GM19099 (cell line): ENCODE measurements around the gene UQCR11.

Source experiments
- POLR2A ChIP-seq: IDR thresholded peaks from 3 replicates; pipeline ENCODE4 v1.6.1; 2011; ENCODE audit warnings: low read depth; ENCODE audit not compliant: insufficient read length; ENCODE audit errors: extremely low read depth

UQCR11 gene

GRCh38 chr19:1574354-1575136 lies 30.7 kb downstream of the UQCR11 start:
- TF ChIP-seq POLR2A = no peak

DNA sequence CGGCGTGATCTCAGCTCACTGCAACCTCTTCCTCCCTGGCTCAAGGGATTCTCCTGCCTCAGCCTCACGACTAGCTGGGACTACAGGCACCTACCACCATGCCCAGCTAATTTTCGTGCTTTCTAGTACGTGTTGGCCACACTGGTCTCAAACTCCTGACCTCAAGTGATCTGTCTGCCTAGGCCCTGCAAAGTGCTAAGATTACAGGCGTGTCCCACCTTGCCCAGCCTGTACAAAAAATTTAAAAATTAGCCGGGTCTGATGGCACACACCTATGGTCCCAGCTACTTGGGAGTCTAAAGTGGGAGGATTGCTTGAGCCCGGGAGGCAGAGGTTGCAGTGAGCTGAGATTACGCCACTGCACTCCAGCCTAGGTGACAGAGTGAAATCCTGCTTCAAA lies 32.5 kb downstream of the UQCR11 start:
- TF ChIP-seq POLR2A = no peak

GRCh38 chr19:1571358-1571757 lies 33.9 kb downstream of the UQCR11 start:
- TF ChIP-seq POLR2A = no peak

GRCh38 chr19:1570836-1571235 lies 34.4 kb downstream of the UQCR11 start:
- TF ChIP-seq POLR2A = no peak

DNA sequence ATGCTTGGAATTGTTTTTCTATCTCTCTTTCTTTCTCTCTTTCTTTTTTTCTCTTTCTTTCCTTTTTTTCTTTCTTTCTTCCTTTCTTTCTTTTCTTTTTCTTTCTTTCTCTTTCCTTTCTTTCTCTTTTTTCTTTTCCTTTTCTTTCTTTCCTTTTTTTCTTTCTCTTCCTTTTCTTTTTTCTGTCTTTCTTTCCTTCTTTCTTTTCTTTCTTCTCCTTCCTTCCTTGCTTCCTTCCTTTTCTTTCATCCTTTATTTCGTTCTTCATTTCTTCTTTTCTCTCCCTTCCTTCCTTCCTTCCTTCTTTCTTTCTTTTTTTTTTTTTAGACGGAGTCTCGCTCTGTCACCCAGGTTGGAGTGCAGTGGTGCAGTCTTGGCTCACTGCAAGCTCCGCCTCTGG lies 35.3 kb downstream of the UQCR11 start:
- TF ChIP-seq POLR2A = no peak

- TF ChIP-seq POLR2A = no peak
Observed at GRCh38 chr19:1568320-1569019, 36.8 kb downstream of the UQCR11 start, which contains the start of gene MEX3D. Gene MEX3D, minus strand, starts transcription at chr19:1568325. Its CDS starts 267 bp downstream, at chr19:1568058.

GRCh38 chr19:1567848-1568227 lies 37.4 kb downstream of the UQCR11 start:
- TF ChIP-seq POLR2A = no peak

DNA sequence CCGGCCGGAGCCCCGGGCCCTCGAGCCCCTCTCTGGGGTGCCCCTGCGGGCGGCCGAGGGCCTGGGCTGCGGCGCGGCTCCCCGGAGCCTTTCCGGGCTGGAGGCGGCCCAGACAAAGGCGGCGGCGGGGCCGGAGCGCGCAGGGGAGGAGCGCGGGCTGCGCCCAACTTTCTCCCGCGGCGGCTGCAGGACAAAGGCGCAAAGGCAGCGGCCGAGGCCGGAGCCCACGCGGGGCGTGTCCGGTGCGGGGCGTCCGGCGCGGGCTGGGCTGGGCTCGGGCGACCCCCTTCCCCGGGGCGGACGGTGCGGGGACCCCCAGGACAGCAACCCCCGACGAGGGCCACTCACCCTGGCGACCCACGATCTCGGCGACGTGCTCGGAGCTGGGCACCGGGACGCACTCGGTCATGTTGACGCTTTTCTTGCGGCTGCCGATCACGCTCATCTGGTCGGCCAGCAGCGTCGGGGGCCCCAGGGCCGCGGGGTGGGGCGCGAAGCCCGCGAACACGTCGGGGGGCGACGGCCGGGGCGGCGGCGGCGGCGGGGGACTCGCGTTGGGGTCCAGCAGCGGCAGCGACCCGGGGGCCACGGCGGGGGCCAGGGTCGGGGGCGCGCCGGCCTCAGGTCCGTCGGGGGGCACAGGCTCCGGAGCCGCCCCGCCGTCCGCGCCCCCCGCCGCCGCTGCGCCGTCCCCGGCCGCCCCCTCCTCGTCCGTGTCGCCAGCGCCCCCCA lies 38.0 kb downstream of the UQCR11 start:
- no peak for TF ChIP-seq POLR2A

- no peak for TF ChIP-seq POLR2A
Observed at GRCh38 chr19:1566392-1567115, 38.7 kb downstream of the UQCR11 start.

- TF ChIP-seq POLR2A = no peak
Observed at GRCh38 chr19:1563251-1563650, 42.0 kb downstream of the UQCR11 start.

GRCh38 chr19:1561236-1561842 lies 43.9 kb downstream of the UQCR11 start:
- no peak for TF ChIP-seq POLR2A

DNA sequence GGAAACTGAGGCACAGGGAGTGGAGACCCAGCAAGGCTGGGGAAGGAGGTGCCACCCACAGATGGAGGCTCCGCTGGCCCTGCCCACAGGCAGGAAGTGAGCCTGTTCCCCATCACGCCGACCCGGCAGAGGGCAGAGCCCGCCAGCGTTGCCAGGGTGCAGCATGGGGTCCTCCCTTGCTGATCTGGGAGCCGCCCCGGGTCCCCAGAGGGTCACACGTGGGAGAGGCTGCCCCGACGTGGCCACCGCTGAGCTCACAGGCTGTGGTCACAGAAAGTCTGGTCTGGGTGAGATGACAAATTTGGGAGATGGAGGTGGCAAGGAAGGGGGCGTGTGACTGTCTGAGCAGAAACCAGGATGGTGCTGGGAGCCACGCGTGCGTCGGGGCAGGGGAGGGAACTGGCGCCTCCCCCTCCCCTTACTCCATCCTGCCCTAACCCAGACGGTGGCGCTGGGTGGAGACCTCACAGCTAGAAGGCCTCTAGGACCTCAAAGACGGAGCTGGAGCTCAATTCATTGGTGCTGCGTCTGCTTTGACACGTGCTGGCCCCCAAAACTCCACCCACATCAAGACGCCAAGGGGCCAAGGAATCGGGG lies 44.9 kb downstream of the UQCR11 start:
- TF ChIP-seq POLR2A = no peak

DNA sequence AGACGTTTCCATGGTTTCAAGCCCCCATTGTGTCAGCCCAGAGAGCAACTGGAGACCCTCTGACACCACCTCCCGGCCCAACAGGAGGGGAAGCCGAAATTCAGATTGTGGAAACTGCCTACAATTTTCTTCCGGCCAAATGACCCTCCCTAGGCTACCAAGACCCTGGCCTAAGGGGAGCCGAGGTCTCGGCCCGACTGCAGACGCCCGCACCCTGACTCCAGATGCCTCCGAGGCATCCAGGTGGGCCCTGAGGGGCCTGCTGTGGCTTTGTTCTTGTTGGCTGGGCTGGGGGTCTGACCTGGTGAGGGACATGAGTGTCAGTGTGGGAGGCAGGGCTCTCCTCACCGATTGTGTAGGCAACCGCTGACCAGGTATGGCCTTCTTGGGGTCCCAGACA lies 46.7 kb downstream of the UQCR11 start:
- no peak for TF ChIP-seq POLR2A

DNA sequence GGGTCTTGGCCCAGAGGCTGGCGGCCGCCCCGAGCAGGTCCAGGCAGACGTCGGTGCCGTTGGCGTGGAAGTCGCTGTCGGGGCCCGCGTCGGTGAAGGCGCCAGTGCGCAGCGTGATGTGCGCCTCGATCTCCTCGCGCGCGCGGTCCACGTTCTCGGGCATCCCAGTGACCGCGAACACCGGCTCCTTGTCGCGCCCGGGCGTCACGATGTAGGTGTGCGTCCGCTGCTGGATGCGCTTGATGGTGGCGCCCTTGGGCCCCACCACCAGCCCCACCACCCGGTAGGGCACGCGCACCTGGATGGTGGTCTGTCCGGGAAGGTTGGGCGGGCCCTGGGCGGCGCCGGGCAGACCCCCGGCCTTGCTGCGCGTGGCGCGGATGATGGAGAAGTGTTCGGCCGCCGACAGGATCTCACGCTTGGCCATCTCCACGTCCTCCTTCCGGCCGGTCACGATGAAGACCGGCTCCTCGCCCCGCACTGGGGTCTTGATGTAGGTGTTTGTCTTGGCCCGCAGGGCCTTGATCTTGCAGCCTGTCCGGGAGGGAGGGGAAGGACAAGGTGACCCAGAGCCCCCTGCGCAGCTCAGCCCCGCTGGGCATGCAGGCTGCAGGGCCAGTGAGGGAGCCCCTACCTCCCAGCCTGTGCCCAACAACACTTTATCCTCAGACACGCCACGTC lies 48.7 kb downstream of the UQCR11 start:
- TF ChIP-seq POLR2A = no peak
